GM19467 (cell line): Measurements from ENCODE around the gene EFNA3.

Experiments
- ATAC-seq: cut with Tn5 transposase; IDR thresholded peaks from one replicate; pipeline ENCODE4 v1.9.1; 2021; ENCODE audit warnings: mild to moderate bottlenecking, moderate library complexity; ENCODE audit not compliant: unreplicated experiment

EFNA3 gene

GRCh38 chr1:155083052-155083541 lies 4.5 kb downstream of the EFNA3 start:
- ATAC-seq = no peak

GRCh38 chr1:155083865-155084721 lies 5.5 kb downstream of the EFNA3 start:
- no peak for ATAC-seq

- peak; percentile 72 for ATAC-seq
Observed at GRCh38 chr1:155084722-155085503, 6.3 kb downstream of the EFNA3 start.

- no peak for ATAC-seq
Observed at GRCh38 chr1:155085504-155086127, 7.0 kb downstream of the EFNA3 start.

- ATAC-seq = no peak
Observed at GRCh38 chr1:155086128-155086741, 7.6 kb downstream of the EFNA3 start.

GRCh38 chr1:155086856-155087535 lies 8.4 kb downstream of the EFNA3 start:
- ATAC-seq = no peak

GRCh38 chr1:155091071-155092051 lies 12.7 kb downstream of the EFNA3 start:
- ATAC-seq = no peak

GRCh38 chr1:155092131-155092530 lies 13.5 kb downstream of the EFNA3 start:
- ATAC-seq = no peak

GRCh38 chr1:155092641-155093040 lies 14.0 kb downstream of the EFNA3 start:
- no peak for ATAC-seq

- no peak for ATAC-seq
Observed at GRCh38 chr1:155093911-155094621, 15.4 kb downstream of the EFNA3 start.

- no peak for ATAC-seq
Observed at GRCh38 chr1:155094622-155094948, 15.9 kb downstream of the EFNA3 start.

- ATAC-seq = no peak
Observed at GRCh38 chr1:155099331-155099730, 20.7 kb downstream of the EFNA3 start.

- no peak for ATAC-seq
Observed at GRCh38 chr1:155103325-155103724, 24.7 kb downstream of the EFNA3 start.

GRCh38 chr1:155104605-155105534 lies 26.2 kb downstream of the EFNA3 start:
- no peak for ATAC-seq

- ATAC-seq = no peak
Observed at GRCh38 chr1:155105604-155106011, 27.0 kb downstream of the EFNA3 start.

GRCh38 chr1:155106862-155107261 lies 28.2 kb downstream of the EFNA3 start:
- ATAC-seq = no peak
